ENCODE measurements around the gene DBNDD1. TPM values are rescaled to one million over a fixed set of nuclear protein-coding genes. Genes with fewer than 3 reads are reported as not detected.
A peak's percentile ranks its signal among the peaks of the same experiment; 100 is the strongest.
"Not testable (repeated sequence)": the region's sequence is repeated elsewhere in the genome, so short reads cannot be mapped to it uniquely, and the experiment has no call there.

The DBNDD1 gene
- total RNA-seq, 2 donors from 2014 or later = 5.3 to 7.7 TPM

DNA sequence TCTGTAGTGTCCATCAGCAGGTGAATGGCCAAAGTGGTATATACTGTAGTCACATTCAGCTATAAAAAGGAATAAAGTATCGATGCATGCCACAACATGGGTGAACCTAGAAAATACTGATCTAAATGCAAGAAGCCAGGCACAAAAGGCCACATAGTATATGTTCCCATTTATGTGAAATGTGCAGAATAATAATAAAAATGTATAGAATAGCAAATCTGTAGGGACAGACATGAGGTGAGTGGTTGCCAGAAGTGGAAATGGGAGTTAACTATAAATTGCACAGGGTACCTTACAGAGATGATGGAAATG is 23.1 kb downstream of the DBNDD1 start:
- no peaks in the 10 kb centered on the region for H3K36me3 ChIP-seq
- no peak overlapping the region for H3K27ac ChIP-seq
- TF ChIP-seq, protein P1, sequence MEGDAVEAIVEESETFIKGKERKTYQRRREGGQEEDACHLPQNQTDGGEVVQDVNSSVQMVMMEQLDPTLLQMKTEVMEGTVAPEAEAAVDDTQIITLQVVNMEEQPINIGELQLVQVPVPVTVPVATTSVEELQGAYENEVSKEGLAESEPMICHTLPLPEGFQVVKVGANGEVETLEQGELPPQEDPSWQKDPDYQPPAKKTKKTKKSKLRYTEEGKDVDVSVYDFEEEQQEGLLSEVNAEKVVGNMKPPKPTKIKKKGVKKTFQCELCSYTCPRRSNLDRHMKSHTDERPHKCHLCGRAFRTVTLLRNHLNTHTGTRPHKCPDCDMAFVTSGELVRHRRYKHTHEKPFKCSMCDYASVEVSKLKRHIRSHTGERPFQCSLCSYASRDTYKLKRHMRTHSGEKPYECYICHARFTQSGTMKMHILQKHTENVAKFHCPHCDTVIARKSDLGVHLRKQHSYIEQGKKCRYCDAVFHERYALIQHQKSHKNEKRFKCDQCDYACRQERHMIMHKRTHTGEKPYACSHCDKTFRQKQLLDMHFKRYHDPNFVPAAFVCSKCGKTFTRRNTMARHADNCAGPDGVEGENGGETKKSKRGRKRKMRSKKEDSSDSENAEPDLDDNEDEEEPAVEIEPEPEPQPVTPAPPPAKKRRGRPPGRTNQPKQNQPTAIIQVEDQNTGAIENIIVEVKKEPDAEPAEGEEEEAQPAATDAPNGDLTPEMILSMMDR (IDR thresholded peaks at IDR 0.05) = no peak
- TF ChIP-seq POLR2A (IDR thresholded peaks at IDR 0.05) = no peak
- no peak for TF ChIP-seq POLR2AphosphoS5 (IDR thresholded peaks at IDR 0.05)

DNA sequence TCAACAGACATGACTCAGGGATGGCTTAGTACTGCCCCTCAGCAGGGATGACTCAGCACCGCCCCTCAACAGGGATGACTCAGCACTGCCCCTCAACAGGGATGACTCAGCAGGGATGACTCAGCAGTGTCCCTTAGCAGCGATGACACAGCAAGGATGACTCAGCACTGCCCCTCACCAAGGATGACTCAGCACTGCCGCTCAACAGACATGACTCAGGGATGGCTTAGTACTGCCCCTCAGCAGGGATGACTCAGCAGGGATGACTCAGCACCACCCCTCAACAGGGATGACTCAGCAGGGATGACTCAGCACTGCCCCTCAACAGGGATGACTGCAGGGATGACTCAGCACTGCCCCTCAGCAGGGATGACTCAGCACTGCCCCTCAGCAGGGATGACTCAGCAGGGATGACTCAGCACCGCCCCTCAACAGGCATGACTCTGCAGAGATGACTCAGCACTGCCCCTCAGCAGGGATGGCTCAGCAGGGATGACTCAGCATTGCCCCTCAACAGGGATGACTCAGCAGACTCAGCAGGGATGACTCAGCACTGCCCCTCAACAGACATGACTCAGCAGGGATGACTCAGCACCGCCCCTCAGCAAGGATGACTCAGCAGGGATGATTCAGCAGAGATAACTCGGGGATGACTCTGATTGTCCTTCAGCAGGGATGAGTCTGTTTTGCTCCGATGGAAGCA is 23.6 kb downstream of the DBNDD1 start:
- H3K36me3 ChIP-seq; H3K27me3 ChIP-seq (replicated peaks; ENCODE audit: insufficient read depth); H3K9me3 ChIP-seq; H3K4me3 ChIP-seq; H3K4me1 ChIP-seq (replicated peaks); DNase-seq (ENCODE audit: low spot score); intact Hi-C loops (cut with DNase I): not testable (repeated sequence)
- H3K27ac ChIP-seq = peak overlapping the region; percentile 26 to 34
- WGBS = 84% methylated on average over 5 of the region's 7 CpGs

More for the DNA sequence above, 23.1 kb downstream of the DBNDD1 start:
- no peak for DNase-seq (ENCODE audit: low spot score)
- no peaks in the 10 kb centered on the region for H3K4me1 ChIP-seq (replicated peaks)
- intact Hi-C loops (cut with DNase I) = no loop called here
- no peak overlapping the region for H3K4me3 ChIP-seq
- H3K27me3 ChIP-seq (replicated peaks; ENCODE audit: insufficient read depth) = no peaks in the 10 kb centered on the region
- WGBS = 98% methylated on average over 1 of the region's 1 CpG
- H3K9me3 ChIP-seq = no peaks in the 10 kb centered on the region

DNA sequence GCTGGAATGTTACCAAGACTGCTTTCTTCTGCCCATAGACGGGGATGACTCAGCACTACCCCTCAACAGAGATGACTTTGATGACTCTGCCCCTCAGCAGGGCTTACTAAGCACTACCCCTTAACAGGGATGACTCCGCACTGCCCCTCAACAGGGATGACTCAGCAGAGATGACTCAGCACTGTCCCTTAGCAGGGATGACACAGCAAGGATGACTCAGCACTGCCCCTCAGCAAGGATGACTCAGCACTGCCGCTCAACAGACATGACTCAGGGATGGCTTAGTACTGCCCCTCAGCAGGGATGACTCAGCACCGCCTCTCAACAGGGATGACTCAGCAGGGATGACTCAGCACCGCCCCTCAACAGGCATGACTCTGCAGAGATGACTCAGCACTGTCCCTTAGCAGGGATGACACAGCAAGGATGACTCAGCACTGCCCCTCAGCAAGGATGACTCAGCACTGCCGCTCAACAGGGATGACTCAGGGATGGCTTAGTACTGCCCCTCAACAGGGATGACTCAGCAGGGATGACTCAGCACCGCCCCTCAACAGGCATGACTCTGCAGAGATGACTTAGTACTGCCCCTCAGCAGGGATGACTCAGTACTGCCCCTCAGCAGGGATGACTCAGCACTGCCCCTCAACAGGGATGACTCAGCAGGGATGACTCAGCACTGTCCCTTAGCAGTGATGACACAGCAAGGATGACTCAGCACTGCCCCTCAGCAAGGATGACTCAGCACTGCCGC is 24.4 kb downstream of the DBNDD1 start:
- DNase-seq (ENCODE audit: low spot score) = peak; percentile 20
- H3K4me3 ChIP-seq; H3K36me3 ChIP-seq; H3K9me3 ChIP-seq; H3K27me3 ChIP-seq (replicated peaks; ENCODE audit: insufficient read depth); intact Hi-C loops (cut with DNase I); H3K4me1 ChIP-seq (replicated peaks): not testable (repeated sequence)
- 66% methylated on average over 8 of the region's 8 CpGs for WGBS
- peak overlapping the region; percentile 26 to 34 for H3K27ac ChIP-seq

DNA sequence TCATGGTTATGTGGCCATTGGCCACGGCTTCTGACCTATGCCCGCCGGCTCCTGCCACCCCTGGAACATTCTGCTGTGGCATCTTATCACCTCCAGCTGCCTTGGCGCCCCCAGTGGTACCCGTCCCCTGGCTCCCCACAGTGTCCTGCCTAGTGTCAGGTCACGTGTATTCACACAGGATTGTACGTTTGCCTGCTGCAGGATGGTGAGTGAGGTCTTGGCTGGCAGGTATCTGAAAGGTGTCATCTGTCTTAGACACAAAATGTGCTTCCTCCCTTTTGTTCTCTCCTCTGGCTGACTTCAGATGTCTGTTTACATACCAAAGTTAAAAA is 24.9 kb downstream of the DBNDD1 start:
- no peak overlapping the region for H3K4me3 ChIP-seq
- WGBS = 37% methylated on average over 7 of the region's 7 CpGs
- no peaks in the 10 kb centered on the region for H3K27me3 ChIP-seq (replicated peaks; ENCODE audit: insufficient read depth)
- peak overlapping the region; percentile 26 to 34 for H3K27ac ChIP-seq
- TF ChIP-seq, protein P1 (IDR thresholded peaks at IDR 0.05) = no peak
- TF ChIP-seq POLR2AphosphoS5 (IDR thresholded peaks at IDR 0.05) (peak; percentile 33), POLR2A (IDR thresholded peaks at IDR 0.05) (no peak)
- H3K36me3 ChIP-seq = no peaks in the 10 kb centered on the region
- intact Hi-C loops (cut with DNase I) = no loop called here
- H3K9me3 ChIP-seq = no peaks in the 10 kb centered on the region
- DNase-seq (ENCODE audit: low spot score) = no peak
- H3K4me1 ChIP-seq (replicated peaks) = no peaks in the 10 kb centered on the region

DNA sequence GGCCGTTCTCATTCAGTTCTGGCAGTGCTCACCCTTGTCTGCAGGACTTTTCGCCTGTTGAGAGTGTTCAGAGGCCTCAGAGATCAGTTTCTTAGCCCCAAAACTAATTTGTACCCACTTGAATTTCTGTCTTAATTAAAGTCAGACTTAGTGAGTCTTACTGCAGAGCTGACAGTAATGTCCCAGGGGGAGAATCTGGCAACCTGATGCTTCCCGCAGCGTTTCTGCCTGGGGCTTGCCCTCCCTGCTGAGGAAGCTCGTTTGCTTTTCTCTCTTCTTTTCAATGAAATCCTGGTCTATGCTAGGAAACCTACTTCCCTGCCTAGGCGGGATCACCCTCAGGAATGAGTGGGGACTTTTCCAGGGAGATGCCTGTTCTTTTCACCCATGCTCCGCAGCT is 25.3 kb downstream of the DBNDD1 start:
- no peaks in the 10 kb centered on the region for H3K27me3 ChIP-seq (replicated peaks; ENCODE audit: insufficient read depth)
- H3K36me3 ChIP-seq = no peaks in the 10 kb centered on the region
- no peaks in the 10 kb centered on the region for H3K9me3 ChIP-seq
- DNase-seq (ENCODE audit: low spot score) = no peak
- 53% methylated on average over 7 of the region's 7 CpGs for WGBS
- H3K27ac ChIP-seq = peak overlapping the region; percentile 26 to 34
- TF ChIP-seq POLR2AphosphoS5 (IDR thresholded peaks at IDR 0.05) (no peak), POLR2A (IDR thresholded peaks at IDR 0.05) (no peak)
- TF ChIP-seq, protein P1 (IDR thresholded peaks at IDR 0.05) = no peak
- intact Hi-C loops (cut with DNase I) = no loop called here
- no peak overlapping the region for H3K4me3 ChIP-seq
- H3K4me1 ChIP-seq (replicated peaks) = no peaks in the 10 kb centered on the region

DNA sequence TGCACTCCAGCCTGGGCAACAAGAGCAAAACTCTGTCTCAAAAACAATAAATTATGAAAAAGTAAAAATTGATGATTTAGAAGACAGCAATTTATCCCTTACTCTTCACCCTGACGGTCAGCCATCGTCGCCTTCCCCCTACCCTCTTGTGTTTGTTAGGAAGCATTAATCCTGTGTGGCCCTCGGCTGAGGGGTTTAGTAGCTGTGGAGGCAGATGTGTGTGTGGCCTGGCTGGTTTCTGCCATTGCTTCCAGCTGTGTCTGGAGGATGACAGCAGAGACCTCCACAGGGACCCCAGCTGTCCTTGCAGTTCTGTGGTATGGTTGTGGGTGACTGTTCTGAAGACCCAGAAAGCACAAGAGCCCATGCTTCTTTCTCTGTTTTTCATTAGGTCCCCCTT is 25.9 kb downstream of the DBNDD1 start:
- Histone ChIP-seq H3K27ac (no peak overlapping the region), H3K36me3 (no peaks in the 10 kb centered on the region), H3K9me3 (no peaks in the 10 kb centered on the region), H3K27me3 (replicated peaks; ENCODE audit: insufficient read depth) (no peaks in the 10 kb centered on the region), H3K4me3 (no peak overlapping the region), H3K4me1 (replicated peaks) (no peaks in the 10 kb centered on the region)
- TF ChIP-seq POLR2AphosphoS5 (IDR thresholded peaks at IDR 0.05) = no peak
- TF ChIP-seq, protein P1 (IDR thresholded peaks at IDR 0.05) = no peak
- TF ChIP-seq POLR2A (IDR thresholded peaks at IDR 0.05) = no peak
- DNase-seq (ENCODE audit: low spot score) = no peak
- intact Hi-C loops (cut with DNase I) = no loop called here
- WGBS = 95% methylated on average over 4 of the region's 4 CpGs
